C1 segment of cervical spinal cord (tissue), 14 donors: ENCODE results near the gene GARS1.
"Not testable (repeated sequence)": the region's sequence is repeated elsewhere in the genome, so short reads cannot be mapped to it uniquely, and the experiment has no call there.

Experiments
- DNase-seq, 14 donors: peaks; one replicate each; lab custom pipeline; 2025; lab: John Stamatoyannopoulos, UW

GARS1 gene

DNA sequence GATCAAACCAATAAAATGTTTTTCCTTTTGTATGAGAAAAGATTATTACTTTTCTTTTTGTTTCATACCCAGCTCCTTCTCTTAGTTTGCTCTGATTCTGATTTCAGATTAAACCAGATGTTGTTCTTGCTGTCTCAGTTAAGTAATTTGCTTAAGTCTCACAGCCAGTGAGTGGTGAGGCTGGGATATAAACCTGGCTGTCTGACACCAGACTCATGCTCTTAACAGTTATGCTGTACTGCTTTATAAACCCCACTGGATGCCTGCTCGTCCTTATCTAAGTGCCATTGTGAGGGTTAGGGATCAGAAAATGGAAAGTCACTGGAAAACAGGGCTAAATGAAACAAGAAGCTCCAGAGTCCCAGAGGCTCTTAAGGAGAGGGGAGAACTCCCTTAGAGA lies 24.3 kb downstream of the GARS1 start:
- DNase-seq: no peak

DNA sequence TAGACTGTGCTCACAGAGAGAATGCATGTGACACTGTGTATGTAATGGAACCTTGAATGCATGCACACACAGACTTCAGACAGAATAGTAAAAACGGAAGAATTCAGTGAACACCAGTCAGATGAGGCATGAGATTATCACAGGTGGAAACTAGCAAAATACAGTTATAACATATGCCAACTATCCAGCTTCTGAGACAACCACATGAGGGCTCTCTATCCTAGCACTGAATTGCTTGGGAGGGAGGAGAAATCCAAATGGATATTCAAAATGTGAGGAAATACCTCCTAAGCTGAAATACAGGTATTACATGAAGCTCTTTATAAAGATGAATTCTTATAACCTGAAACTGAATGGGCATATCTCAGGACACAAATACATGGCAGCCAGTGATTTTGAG lies 30.6 kb downstream of the GARS1 start:
- DNase-seq: no peak

DNA sequence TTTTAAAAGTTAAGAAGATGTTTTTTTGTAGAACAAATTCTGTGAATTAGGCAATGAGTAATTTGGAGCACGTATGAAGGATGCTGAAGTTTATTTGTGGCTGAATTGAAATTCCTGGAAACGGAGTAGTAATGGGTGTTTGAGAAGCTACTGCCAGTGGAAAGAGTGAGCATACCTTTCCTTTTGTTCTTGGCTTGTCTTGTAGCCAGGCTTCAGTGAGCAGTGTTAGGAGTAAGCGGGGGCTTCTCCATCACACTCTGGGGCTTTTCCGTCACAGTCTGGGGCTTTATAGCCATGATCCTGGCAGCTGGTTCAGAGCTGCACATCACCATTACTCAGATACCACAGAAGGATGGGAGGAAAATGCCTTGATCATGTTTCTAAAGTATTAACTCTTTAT lies 32.3 kb downstream of the GARS1 start:
- no peak for DNase-seq

DNA sequence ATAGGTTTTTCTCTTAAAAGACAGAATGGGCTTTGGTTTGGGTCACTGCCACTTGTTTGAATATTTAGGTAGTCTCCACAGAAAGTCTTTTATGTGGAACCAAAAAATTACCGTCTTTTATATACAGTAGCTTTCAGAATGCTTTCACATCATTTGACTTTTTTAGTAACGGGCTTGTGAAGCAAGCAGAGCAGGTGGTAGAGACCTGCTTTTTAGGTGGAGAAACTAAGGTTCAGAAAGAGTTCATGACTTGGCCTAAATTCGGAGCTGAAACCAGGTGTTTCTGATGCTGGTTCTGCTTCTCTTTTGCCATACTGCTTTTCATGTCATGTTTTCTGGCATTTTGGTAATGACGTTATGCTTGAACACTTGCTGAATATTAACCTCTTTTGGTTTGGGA lies 36.3 kb downstream of the GARS1 start:
- no peak for DNase-seq

DNA sequence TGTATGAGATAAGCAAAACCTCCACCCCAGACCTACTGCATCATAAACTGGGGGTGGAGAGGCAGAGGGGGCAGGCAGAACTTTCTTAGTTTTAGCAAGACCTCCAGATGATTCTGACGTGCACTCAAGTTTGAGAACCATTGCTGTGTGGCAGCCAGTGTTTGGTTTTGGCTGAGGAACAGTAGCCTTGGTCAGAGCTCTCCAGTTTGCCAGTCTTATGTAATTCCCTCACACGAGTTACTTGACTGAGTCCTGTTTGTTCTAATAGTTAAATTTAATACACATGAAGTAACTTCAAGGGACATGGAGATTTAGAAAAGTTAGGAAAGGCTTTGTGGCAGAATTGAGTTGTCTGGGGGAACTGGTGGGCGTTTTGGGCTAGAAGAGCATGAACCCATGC lies 38.5 kb downstream of the GARS1 start:
- DNase-seq: no peak

DNA sequence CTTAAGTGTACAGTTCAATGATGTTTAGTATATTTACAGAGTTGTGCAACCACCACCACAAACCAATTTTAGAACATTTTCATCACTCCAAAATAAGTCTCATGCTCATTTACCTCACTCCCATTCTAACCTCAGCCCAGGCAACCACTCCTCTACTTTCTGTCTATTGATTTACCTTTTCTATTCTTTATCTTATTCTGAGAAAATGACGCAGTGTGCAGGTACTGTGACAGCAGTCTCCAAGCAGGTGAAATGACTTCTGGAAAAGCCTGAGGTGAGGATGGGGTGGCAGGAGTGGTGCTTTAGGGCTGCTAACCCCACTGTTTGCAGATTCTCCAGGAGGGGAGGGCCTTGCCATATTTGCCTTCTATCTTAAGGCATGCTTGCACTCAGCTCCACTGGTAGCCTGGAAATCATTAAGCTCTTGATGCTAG lies 39.5 kb downstream of the GARS1 start:
- no peak for DNase-seq

DNA sequence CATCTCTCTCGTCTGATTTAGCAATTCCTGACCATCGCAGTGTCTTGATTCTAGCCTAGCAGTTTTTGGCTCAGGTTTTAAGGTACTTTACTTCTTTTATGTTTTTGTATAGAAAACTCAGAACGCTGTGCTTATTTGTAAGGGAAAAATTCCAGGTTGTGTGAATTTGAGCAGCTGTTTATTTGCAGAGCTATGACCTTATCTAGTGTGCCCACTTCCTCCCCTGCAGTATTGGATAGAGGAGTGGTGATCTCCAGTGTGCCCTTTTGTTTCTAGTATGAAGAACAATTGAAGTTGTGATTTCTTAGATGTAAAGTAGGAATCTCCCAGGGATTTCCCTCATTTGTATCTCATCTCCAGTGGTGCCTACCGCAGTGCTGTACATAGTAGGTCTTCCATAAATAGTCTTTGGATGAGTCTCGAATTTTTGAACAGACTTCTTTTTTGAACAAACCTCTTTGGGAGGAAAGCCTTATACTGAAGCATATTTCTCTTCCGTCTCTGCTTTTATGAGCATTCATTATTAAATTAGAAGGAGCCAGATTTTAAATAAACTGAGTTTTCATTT lies 40.0 kb downstream of the GARS1 start:
- DNase-seq: no peak

DNA sequence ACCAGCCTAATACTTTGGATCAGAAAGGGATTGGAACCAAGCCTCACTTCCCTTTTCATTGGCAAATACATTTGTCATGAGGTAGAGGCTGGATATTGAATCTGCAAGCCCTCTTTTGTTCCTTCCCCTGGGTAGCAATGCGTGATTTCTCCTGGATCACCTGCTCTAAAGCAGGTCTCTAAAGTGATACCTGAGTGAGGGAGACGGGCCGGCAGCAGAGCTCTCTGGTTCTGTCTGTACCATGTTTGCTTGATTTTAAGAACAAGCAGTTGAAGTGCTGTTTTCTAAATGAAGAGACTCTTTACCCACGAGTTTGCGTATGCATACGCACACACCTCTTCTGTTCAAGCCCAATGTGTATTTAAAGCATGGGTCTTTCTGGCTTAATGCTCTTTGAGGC lies 41.1 kb downstream of the GARS1 start:
- no peak for DNase-seq

DNA sequence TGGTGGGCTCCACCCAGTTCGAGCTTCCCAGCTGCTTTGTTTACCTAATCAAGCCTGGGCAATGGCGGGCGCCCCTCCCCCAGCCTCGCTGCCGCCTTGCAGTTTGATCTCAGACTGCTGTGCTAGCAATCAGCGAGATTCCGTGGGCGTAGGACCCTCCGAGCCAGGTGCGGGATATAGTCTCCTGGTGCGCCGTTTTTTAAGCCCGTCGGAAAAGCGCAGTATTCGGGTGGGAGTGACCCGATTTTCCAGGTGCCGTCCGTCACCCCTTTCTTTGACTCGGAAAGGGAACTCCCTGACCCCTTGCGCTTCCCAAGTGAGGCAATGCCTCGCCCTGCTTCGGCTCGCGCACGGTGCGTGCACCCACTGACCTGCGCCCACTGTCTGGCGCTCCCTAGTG lies 47.6 kb downstream of the GARS1 start:
- DNase-seq: not testable (repeated sequence)

DNA sequence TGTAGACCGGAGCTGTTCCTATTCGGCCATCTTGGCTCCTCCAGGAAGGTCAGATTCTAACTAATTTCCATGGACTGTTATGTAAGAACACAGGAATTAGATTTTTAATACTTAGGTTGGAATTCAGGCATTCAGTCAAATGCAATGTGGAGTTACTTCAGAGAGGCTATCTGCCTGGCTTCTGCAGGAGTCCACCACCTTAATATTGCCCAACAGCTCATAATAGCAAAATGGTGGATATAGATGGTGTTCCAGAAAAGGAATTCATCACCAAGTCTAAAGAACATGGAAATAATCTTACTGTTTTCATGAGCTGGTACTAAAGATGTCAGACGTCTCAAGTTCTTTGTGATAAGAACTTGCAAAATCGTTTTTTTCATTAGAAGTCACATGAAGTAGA lies 48.1 kb downstream of the GARS1 start:
- DNase-seq: no peak

DNA sequence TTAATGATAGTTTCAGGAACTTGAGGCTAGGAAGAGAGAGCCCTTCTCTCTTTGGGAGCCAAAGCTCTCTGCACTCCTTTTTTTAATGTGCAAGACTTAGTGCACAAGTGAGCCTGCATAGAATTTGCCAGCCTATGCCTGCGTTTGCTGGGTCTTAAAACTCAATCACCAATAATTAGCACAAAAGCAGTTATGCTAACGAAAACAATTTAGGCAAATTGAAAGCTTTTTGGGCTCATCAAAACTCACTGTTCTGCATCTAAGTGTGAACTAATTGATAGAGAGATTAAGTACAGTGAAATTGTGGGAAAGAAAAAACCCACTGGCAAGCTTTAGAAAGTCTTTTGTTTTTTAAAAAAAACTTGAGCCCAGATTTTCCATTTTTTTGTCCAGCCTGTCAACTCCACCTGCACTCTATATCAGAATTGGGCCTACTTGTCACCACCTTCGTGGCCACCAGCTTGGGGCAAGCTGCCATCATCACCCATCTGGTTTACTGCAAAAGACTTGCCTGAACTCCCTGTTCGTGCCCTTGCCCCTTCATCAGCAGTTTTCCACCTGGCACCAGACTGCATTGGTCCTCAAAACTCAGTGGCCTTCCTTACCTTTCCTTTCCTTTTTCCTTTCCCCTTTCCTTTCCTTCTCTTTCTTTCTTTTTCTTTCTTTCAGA lies 49.7 kb downstream of the GARS1 start:
- no peak for DNase-seq

DNA sequence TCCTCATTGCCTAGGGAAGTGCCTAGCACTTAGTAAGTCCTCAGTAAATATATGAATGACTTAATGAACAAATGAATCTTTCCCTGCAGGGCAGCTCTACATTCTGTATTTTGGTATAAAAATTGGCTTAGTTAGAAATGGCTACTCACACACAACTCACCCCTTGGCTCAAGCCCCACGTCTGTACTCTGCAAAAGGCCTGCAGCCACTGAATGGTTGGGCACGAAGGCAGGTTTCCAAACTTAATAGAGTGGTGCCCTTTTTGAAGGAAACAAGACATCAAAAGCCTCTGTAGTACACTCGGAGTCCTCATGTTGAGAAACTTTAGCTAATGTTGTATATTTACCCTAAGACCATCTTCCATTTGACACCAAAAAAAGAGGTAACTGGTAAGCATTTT lies 51.0 kb downstream of the GARS1 start:
- DNase-seq: no peak

DNA sequence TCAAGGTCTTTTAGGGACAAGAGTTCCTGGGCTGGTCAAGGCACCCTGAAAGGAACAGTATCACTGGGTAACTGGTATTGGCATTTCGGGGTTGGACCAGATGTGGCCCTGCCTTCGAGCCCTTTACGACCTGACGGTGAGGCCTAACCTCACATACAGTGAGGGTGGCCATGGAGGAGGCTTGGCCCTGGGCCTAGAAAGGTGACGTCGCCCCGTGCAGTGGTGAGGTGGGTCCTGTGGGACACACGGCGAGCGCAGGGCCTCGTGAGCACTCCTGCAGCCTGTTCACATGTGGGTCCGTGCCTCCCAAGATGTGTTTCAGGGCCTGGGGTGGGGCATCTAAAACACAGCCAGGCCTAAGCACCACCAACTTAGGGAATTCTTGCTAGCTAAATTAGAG lies 51.5 kb downstream of the GARS1 start:
- no peak for DNase-seq

DNA sequence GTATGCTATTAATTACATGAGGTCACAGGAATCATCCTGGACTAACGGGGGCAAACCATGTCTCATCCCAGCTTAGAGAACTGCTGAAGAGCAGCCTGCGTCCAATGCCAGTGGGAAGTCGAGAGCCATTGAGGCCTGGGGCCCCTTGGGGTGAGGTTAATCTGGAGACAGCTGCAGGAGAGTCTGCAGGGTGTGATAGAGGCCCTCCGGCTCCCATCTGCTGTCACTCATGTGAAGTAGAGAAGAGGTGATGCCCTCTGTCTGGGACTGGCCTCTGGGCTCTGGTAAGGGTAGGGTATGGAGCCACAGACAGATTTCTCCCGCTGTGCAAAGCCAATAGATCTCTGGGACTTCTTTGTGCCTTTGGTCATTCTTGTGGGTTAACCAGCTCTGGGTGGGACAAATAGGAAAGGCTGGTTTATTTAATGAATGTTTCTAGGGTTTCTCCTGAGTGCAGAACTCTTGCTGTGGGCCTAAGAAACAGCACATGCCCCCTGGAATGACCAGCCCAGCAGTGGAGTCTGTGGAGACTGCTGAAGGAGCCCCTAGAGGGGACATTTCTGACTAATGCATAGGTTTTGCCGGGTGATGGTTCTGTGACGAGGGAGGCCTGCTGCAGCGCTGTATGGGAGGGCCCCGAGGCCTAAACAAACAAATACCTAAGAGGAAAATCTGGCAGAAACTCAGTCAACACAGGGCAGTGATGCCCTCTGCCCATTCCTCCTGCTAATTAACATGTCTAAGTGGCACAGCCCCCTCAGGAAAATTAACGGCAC lies 53.1 kb downstream of the GARS1 start:
- no peak for DNase-seq

DNA sequence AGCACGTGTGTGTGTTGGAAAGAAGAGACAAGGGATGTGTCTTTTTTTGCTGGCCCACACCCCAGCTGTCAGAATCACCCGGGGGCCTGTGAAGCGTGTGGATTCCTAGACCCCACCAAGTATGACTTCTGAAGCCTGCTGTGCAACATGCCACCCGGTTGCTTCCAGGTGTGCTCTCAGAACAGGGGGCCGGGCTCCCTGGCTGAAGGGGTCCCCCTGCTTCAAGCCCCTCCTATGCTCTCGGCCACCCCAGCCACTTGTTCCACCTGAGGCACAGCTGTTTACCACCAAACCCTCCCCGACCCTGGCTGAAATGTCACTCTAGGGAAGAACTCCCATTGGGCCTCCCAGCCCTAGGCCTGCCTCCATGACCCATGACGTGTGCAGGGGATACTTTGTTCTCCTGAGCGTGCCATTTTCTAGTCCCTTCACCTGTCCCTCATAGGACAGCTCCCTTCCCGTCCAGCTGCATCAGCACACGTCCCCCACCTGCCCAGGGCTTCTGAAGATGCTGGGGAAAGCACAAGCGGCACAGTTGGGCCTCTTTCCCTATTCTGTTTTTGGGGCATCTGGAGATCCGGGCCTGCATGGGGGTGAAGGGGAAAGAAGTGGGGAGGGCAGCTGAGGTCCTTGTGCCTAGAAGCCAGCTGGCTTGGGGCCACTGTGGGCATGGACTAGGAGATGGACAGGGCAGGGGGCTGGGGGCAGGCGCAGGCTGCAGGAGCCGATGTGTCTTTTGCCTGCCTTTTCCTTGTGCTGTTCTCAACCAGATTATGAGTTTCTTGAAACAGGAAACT lies 54.3 kb downstream of the GARS1 start:
- no peak for DNase-seq

DNA sequence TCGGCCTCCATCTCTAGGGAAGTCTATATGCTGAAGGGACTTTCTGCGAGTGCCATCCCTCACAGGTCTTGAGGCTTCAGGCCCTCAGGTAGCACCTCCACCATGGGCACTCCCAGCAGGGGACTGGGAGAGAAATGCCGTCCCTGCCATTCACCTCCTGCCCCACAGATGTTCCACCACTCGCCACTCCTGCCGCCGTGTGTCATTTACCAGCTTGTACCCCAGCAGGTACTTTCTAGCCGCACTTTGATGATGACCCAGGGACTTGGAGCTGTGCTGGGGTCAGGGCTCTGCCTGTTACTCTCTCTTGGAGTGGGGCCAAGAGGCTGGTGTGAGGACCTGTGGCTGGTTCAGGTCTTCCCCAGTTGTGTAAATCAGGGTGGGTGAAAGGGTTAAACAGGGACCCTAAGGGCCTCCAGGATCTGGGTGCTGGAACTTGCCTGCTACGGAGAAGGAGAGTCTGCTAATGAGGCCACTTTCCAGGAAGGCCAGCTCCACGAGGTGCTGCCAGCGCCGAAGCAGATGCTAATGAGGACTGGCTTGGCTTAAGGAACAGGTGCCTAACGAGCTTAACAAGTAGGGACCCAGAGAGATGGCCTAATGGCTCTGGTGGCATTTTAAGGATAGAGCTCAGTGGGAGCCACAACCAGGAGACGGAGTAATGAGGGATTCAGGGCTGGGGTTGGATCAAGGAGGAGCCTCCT lies 55.2 kb downstream of the GARS1 start:
- no peak for DNase-seq

DNA sequence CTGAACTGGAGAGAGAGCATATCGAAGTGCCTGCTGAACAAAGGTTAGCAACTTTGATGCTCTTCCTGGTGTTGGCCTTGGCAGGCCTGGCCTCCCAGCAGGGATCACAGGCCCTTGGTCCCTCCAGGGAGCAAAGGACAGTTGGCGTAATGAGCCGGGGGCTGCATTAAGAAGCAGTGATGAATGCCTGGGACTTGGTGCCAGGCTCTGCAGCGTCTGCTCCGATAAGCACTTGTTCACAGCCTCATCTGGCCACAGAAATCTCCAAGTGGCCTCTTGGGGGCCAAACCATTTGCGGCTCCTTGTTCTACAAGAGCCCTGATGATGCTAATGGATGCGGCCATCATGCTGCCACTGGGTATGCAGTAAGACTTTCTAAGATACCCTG lies 55.7 kb downstream of the GARS1 start:
- no peak for DNase-seq

DNA sequence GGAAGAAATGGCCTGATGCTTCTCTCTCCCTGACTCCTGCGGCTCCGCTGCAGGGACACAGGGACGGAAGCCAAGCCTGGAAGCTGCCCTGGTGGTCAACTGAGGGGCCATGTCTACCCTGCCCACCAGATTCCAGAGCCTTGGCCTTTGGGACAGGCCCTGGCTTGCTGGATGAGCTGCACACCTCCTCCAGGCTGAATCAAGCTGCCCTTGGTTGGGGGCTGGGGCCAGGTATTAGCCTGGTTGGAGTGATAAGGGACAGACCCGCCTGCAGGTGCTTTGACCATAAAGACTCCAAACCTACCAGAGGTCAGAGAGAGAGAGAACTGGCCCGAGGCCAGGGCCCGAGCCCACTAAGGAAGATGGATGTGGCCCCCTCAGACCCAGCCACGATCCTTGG lies 57.5 kb downstream of the GARS1 start:
- DNase-seq: no peak

DNA sequence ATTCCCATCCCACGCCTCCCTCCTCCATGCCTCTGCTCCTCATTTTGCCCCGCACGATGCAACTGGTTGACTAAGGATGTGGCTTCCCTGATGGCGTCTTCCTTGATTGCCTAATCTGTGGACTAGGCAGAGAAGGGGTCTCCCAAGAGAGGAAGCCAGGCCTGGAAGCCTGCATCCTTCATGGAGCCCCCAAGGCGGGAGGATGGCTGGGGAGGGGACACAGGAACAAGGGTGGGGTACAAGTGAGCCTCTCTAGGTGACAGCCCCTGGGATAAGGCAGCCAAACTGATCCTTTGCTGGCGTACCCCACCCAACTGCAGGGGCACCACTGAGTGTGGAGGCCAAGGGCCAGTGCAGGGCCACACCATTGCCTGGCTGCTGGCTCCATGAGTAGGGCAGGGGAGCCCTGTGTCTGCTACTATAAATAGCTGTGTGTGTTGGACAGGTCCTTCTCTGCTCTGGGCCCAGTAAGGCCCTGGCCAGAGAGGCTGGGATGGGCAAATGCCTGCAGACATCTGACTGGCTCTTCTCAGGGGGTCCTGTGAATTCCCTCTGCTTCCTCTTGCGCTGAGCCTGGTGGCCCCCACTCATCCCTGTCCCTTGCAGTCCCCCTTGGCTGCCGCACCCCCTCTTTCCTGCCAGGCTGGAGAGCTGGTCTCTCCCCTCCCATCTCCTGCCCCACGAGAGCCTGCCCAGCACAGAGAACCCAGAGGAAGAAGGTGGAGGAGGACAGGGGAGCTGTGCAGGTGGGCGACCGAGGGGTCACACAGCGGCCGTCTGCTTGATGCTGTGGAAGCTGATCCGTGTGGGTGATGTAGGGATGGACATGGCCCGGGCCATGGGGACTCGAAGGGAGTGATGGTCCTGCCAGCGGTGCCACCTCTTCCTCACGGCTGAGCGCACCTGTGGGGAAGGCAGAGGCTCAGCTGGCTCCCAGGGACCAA lies 58.3 kb downstream of the GARS1 start:
- no peak for DNase-seq

DNA sequence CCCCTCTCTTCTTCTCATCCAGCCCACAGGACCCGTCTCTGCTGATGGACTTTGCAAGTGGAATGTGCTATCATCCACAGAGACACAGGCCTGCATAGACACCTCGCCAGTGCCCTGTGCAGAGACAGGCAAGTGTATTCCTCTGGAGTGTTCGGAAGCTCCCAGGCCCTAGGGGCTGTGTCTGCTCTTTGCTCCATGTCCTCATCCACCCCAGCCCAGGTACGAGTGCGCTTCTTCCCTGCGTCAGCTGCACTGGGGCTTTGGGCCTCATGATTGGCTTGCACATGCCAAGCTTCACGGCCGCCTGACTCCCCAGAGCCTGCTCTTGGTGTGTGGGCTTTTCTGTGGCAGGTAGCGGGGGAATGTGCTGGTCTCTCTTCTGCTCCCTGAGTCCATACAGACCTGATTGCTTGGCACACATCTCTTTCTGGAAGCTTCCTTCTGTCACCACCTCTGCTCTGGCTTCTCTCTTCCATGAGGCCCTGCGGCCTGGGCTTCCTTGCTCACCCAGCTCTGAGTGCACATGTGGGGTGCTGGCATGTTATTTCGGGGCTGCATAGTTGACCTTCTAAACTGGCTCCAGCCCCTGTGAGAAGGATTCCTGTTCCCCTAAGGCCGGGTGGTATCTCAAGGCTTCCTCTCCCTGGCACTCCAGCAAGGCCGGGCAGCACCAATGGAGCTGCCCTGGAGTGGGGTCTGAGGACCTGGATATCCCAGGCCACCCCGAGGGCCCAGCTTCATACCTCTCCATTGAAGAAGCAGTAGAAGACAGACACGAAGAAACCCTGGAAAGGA lies 59.8 kb downstream of the GARS1 start:
- no peak for DNase-seq
